ENCODE results near the gene RRP15. TPM values are rescaled to one million over a fixed set of nuclear protein-coding genes. Genes with fewer than 3 reads are reported as not detected.

The RRP15 gene
- total and polyA plus RNA-seq, 2 of the 13 experiments (the other 11 are each of a cell fraction or from before 2014, with no cell fraction given): 2.1 to 37.5 TPM

DNA sequence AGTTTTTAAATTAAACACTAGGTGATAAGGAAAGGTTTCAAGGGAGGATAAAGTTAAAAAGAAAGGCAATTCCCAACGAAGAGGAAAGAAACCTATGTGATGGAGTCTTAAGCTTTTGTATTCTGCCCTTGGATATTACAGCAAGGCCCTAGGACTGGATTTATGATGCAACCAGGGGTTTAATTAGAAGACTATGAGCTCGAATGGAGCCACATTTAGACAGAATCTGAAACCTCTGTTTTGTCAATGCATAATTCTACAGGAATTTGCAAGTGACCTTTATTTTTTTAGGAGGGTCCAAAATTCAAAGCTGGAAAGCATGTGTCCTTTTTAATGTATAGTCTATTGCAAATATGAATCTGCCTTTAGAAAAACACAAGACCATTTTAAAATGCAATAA, 98.0 kb downstream of the RRP15 start:
- BruUV-seq (replicated peaks): no TSS peak
- no peaks in the 10 kb centered on the region for H3K79me2 ChIP-seq (ENCODE audit: insufficient read depth, low read length)

More for the DNA sequence above, 98.0 kb downstream of the RRP15 start:
- H3K9ac ChIP-seq (ENCODE audit: insufficient read depth, low read depth, low read length): no peak overlapping the region
- no peak overlapping the region for H3K27ac ChIP-seq (ENCODE audit: extremely low read length, insufficient read depth, low read length)
- intact Hi-C loops (cut with micrococcal nuclease; ENCODE audit: unreplicated experiment): no loop called here
- ATAC-seq (no peak), DNase-seq (ENCODE audit: low spot score) (no peak), FAIRE-seq (no peak)
- H4K20me1 ChIP-seq (ENCODE audit: insufficient read depth, low read length): no peaks in the 10 kb centered on the region
- 61% methylated on average over 2 of the region's 2 CpGs for WGBS (ENCODE audit: low lambda C conversion rate)
- no peaks in the 10 kb centered on the region for H3K27me3 ChIP-seq (ENCODE audit: control insufficient read depth in 1 of 2, insufficient read depth in 2 of 2, low read length in 2 of 2)
- ChIA-PET POLR2A (no interaction called here), CTCF (ENCODE audit: low intra/inter-chr PET ratio, low total read pairs) (no interaction called here)
- H3K4me3 ChIP-seq (replicated peaks in 1 of 3; ENCODE audit: insufficient read depth in 1 of 3, low read depth in 2 of 3, low read length in 3 of 3): no peak overlapping the region
- H3K4me2 ChIP-seq (ENCODE audit: low read depth, low read length): no peak overlapping the region
- H3K9me3 ChIP-seq (ENCODE audit: low read length): no peaks in the 10 kb centered on the region
- no peak overlapping the region for H2AFZ ChIP-seq (ENCODE audit: low read length)
- H3K4me1 ChIP-seq (ENCODE audit: insufficient read depth, low read length): peaks cover 39% of the 10 kb centered on the region
- no peak for TF ChIP-seq ZNF646 (CRISPR knock-in tag; IDR thresholded peaks at IDR 0.05)
- no peak for TF ChIP-seq HMG20B (CRISPR knock-in tag; conservative IDR thresholded peaks at IDR 0.05)
- H3K36me3 ChIP-seq (replicated peaks in 1 of 2; ENCODE audit: control insufficient read depth in 1 of 2, insufficient read depth in 2 of 2, low read length in 2 of 2): no peaks in the 10 kb centered on the region
- in situ Hi-C loops (cut with HindIII; ENCODE audit: extremely low pct_ligation_motif_present, low pct_unique_long_range_greater_than_20kb): no loop called here

All from HepG2 (cell line).